ENCODE results near the gene HAGHL.

DNA sequence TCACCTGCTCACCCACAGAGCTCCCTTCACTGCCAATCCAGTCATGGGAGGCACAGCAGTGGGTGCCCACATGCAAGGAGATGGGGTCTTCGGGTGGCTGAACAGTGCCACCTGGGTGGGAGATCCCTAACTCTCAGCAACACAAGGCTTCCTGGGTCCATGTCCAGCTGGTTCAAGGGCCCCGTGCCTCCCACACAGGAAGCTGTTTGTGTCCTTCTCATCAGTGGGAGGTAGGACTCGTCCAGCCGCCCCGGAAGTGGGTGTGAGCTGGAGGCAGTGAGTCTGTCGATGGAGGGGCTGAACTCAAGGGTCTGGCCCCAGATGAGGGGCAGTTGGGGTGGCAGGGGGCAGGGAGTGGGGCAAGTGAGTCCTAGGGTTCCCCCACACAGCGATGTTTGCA, 22.9 kb upstream of the HAGHL start:
- TF ChIP-seq CTCF (IDR thresholded peaks at IDR 0.05) (no peak), POLR2A (IDR thresholded peaks at IDR 0.05) (no peak)
